Loucy (cell line): Measurements from ENCODE around the gene LTK.

Source experiments
- EZH2phosphoT487 ChIP-seq: fragments of 200-600 bp; IDR thresholded peaks from 2 replicates; pipeline ENCODE4 v1.6.1; 2018; ENCODE audit warnings: antibody characterized with exemption, mild to moderate bottlenecking, moderate library complexity, borderline replicate concordance
- TF ChIP-seq, protein P1 (sequence below): fragments of 200-600 bp; sonication (generic); conservative IDR thresholded peaks from 2 replicates; pipeline ENCODE4 v1.5.1; 2014; ENCODE audit warnings: mild to moderate bottlenecking, antibody characterized with exemption, low read length

DNA sequence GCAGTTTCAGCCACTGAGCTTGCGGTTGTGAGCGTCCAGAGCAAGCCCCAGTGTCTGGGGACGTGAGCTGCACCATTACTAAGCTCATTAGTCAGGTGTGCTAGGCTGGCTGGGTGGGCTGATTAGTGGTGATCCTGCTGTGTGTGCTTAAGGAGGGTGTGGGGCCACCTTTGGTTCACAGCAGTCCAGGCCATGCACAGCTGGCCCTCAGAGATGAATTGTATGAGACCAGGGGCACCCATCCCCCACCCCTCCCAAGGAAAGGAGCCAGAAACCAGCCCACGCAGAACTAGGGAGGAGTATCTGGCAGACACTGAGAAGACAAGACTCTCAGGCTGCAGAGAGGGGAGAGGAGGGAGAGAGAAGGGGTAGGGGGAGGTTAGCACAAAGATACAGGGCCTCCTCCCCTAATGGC, 49.2 kb upstream of the LTK start:
- TF ChIP-seq, protein P1, sequence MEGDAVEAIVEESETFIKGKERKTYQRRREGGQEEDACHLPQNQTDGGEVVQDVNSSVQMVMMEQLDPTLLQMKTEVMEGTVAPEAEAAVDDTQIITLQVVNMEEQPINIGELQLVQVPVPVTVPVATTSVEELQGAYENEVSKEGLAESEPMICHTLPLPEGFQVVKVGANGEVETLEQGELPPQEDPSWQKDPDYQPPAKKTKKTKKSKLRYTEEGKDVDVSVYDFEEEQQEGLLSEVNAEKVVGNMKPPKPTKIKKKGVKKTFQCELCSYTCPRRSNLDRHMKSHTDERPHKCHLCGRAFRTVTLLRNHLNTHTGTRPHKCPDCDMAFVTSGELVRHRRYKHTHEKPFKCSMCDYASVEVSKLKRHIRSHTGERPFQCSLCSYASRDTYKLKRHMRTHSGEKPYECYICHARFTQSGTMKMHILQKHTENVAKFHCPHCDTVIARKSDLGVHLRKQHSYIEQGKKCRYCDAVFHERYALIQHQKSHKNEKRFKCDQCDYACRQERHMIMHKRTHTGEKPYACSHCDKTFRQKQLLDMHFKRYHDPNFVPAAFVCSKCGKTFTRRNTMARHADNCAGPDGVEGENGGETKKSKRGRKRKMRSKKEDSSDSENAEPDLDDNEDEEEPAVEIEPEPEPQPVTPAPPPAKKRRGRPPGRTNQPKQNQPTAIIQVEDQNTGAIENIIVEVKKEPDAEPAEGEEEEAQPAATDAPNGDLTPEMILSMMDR = no peak
- TF ChIP-seq EZH2phosphoT487 = no peak
